GM12892 (cell line): ENCODE data around the gene HMGB1.

Source experiments
- DNase-seq: peaks from one replicate; pipeline ENCODE4 v3.0.0; 2011; ENCODE audit not compliant: insufficient read length
- FAIRE-seq: peaks from 2 replicates; lab custom pipeline; 2011; peaks lifted over from hg19 to GRCh38; lab: Jason Lieb, UNC
- POLR2A ChIP-seq: IDR thresholded peaks from 2 replicates; pipeline ENCODE4 v1.6.1; 2011; ENCODE audit warnings: low read depth, low read length, control low read depth
- POLR2AphosphoS5 ChIP-seq: IDR thresholded peaks from 2 replicates; pipeline ENCODE4 v1.6.1; 2011; ENCODE audit warnings: low read depth, low read length, control low read depth
- TAF1 ChIP-seq: IDR thresholded peaks from 2 replicates; pipeline ENCODE4 v1.6.1; 2011; ENCODE audit warnings: low read depth, mild to moderate bottlenecking, control low read depth, low read length, borderline replicate concordance

The HMGB1 gene

DNA sequence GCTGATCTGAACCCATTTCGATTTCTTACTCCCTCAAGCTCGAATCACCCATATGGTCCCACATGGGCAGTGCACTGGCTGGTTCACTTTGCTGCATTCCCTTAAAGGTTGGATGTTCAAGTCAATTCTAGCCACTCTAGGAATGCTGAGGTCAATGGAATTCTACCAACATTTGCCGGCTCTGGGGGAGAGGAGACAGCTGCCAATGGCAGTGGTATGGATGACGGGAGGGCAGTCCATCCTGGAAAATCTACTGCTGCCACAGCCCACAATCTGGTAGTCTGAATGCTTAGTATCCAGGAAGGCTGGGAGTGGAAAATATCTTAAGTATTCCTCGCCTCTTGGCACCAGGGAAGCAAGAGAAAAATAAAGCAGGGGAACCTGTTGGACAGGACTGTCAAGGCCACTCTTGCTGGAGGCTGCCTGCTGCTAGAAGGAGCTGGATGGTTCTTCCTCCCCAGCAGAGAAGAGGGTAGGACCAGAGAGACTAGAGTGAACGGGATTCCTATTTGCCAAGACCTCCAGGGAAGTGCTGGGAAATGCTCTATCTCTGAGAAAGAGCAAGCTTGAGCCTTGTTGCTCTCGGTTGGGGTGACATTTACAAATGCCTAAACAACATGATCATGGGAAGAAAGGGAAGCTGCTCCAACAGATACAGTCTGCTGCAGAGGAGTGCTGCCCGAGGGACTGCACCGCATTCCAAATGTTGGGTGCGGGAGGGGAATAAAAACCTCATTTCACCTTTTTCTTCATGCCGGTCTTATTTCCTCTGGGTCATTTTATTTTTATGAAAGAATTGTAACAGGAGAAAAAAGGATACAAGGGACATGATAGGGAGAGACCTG lies 20.7 kb upstream of the HMGB1 start:
- no peak for DNase-seq

DNA sequence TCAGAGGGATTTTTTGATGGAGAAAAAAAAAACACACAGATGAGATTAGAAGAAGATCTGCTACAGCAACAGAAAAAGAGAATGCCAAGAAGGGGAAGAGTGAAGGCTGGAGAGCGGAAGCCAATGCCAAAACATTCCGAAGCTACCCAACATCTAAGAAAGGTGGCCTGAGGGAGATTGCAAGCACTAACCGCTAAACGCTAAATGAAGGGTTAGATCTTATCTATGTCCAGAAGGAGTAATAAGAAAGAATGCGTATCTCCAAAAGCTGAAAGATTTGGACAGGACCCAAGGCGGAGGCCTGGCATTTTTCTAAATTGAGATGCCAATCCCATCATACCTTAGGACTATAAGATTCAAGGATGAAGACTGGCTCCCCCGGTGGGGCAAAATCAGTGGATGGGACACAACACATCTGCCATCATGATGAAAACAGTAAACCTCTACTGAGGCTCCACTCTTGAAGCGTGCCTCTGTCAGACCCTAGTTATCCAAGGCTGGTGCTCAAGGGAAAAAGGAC lies 15.6 kb upstream of the HMGB1 start:
- TF ChIP-seq POLR2AphosphoS5, result no peak
- no peak for TF ChIP-seq POLR2A
- TF ChIP-seq TAF1, result no peak
- DNase-seq (no peak), FAIRE-seq (no peak)

More for the DNA sequence above, 20.7 kb upstream of the HMGB1 start:
- FAIRE-seq, result no peak
- TF ChIP-seq POLR2A, result no peak
- no peak for TF ChIP-seq TAF1
- TF ChIP-seq POLR2AphosphoS5, result no peak

DNA sequence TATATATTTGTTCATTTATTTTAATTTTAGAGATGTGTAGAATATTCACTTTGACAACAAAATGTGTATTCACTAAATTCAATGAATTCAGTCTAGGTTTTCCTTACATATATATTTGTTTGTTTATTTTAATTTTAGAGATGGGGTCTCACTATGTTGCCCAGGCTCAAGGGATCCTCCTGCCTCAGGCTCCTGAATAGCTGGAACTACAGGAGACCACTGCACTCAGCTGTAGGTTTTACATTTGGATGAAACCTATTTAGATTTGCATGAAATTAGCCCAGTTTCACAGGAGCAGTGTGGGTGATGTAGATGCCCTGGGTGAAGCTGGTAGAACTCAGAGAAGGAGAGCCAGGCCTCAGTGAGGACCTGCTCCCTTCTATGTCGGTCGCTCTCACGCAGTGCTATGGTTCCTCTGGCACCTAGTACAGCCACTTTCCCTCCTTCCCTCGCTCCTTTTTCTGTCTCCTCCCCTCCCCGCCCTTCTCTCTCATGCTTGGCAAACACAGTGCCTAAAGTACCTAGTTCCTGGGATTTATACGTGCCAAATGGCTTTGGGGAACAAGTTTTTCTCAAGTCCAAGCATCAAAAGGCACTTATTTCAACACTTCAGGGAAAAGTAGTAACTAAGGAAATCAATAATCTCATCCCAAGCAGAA lies 14.7 kb upstream of the HMGB1 start:
- TF ChIP-seq POLR2AphosphoS5, result no peak
- TF ChIP-seq TAF1, result no peak
- TF ChIP-seq POLR2A, result no peak
- FAIRE-seq (no peak), DNase-seq (no peak)

DNA sequence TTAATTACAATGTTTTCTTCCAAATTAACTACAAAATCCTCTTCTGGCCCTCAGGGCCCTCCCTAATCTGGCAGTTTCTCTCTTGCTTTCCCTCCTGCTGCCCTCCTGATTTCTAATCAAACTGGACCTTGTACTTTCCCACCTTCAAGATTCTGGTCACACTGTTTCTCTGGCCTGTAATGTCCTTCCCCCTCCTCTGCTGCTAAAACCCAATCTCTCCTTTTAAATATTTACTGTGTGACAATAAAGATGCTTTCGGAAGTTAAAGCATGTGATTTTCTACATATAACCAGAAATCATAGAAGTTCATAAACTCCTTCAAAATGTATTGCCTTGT lies 14.1 kb upstream of the HMGB1 start:
- TF ChIP-seq POLR2AphosphoS5 (no peak), POLR2A (no peak), TAF1 (no peak)
- no peak for FAIRE-seq
- DNase-seq, result no peak

DNA sequence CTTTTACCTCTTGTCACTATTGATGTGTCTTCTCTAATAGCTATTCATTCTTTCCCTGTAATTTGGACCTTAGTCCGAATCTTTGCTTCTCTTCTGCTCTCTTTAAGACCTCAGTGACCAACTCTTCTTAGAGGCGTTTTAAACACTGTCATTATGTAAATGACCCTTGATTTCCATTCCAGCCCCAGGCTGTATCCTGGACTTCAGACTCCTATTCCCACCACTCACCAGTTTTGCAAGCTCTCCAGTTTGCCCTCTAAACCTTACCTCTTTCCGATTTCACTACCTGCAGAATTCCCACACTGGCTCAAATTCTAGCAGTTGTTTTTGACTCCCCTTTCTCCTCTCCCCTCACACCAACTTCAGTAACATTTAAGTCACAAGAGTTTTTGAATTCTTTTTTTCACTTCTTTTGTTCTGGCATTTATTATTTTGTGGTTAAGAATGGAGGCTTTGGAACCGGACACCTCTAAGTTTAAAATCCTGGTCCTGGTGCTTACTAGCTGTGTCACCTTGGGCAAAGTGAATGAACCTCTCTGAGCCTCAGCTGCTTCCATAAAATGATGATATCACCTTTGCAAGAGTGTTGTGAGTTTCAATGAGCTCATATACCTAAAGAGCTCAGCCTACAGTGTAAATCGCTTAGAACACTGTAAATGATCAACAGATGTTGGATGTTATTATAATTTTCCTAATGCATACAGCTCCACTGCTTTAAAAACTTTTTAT lies 13.6 kb upstream of the HMGB1 start:
- no peak for FAIRE-seq

DNA sequence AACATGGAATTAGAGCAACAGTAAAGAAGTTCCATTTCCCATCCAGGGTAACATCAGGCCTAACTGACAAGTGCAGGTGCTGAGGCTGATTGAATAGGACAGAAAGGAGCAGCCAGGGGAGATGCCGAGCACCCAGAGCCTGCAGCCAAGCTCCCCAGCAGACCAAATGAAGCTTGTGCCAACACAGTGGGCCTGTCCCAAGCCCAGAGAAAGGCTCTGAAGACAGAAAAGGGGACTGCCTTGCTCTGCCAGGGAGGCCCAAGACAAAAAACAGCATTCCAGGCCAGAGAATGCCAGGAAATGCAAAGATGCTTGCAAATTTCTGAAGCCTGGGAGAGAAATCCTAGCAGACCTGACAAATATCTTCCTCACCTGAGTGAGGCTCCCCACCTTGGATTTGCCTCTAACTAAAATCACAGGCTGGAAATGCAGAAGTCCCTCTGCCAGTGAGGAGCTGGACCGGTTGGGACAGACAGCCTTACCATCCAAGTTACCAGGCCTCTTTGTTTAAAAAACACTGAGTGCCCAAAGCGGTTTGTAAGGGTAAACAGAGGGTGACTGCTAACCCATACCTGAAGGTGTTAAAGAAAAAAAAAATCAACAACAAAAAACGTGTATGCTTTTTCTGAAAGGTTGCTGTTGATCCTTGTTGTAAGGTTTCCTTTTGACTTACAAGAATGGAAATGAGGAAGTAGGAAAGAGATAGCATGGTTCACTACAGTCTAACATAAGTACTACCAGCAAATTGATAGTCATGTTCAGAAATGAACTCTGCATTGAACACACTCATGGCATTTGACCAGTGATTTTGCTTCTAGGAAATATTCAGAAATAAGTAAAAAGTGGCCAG lies 11.8 kb upstream of the HMGB1 start:
- no peak for DNase-seq

More for the DNA sequence above, 13.6 kb upstream of the HMGB1 start:
- no peak for TF ChIP-seq TAF1
- TF ChIP-seq POLR2A, result no peak
- TF ChIP-seq POLR2AphosphoS5, result no peak
- DNase-seq, result no peak

DNA sequence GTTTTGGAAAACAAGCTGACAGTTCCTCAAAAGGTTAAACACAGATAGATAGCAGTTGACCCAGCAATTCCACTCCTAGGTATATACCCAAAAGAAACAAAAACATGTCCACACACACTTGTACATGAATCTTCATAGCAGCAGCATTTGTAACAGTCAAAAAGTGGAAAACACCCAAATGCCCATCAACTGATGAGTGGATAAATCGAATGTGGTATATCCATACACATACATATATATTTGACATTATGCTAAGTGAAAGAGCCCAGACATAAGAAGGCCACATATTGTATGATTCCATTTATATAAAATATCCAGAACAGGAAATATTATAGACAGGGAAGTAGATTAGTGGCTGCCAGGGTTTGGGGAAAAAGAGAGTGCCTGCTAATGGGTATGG lies 7.9 kb upstream of the HMGB1 start:
- TF ChIP-seq POLR2AphosphoS5 (no peak), POLR2A (no peak), TAF1 (no peak)
- no peak for FAIRE-seq

More for the DNA sequence above, 11.8 kb upstream of the HMGB1 start:
- TF ChIP-seq TAF1 (no peak), POLR2AphosphoS5 (no peak), POLR2A (no peak)
- peak; percentile 92 for FAIRE-seq

DNA sequence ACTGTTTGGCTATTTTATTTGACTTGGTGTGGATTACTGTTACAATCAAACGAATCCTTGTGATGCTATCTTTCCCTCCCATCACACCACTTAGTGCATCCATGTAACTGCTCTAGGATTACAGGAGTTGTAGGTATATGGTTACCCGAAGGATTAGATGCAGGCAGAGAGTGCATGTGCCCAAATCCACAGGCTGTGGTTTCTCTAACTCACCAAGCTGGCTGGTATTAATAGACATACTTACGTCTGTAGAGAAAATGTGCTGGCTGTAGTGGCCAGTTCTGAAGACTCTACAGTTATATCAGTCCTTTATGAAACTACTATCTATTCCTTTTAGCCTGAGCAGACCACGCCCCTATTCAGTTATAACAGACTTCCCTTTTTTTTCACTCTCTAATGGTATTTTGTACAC lies 1.1 kb upstream of the HMGB1 start:
- DNase-seq, result no peak
- FAIRE-seq, result peak; percentile 69
- no peak for TF ChIP-seq POLR2AphosphoS5
- TF ChIP-seq TAF1, result no peak
- no peak for TF ChIP-seq POLR2A

More for the DNA sequence above, 7.9 kb upstream of the HMGB1 start:
- no peak for DNase-seq

DNA sequence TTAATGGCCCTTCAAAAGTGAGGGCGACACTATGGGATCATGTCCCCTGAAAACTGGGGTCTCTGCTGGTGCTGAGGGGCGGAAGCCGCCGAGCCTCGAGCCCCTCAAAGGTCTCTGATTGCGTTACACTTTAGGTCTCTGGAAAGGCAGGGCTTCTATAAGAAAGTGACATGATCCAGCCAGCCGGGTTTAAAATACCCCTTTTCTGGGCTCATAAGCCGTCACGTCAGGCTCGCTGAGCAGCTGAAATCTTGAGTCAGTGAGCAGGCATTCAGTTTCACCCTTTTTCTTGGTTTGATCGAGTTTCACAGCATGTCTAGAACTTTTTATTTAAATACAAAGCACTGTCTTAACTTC lies 600 bp upstream of the HMGB1 start:
- no peak for TF ChIP-seq POLR2A
- no peak for TF ChIP-seq TAF1
- TF ChIP-seq POLR2AphosphoS5, result no peak
- peak; percentile 38 for FAIRE-seq
- peak; percentile 31 for DNase-seq

DNA sequence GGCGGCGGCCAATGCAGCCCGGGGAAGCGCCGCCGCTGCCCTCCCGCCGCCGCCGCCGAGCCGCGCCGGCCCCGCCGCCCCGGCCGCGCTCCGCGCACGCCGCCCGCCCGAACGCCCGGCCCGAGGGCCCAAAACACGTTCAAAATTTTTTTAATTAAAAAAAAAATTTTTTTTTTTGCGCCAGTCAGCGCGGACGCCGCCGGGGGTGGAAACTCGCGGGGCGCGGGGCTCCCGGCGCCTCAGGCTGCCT lies 468 bp downstream of the HMGB1 start:
- FAIRE-seq (no peak), DNase-seq (no peak)
- TF ChIP-seq POLR2A, result no peak
- no peak for TF ChIP-seq TAF1
- no peak for TF ChIP-seq POLR2AphosphoS5
